22Rv1 (cell line): Measurements from ENCODE around the gene SKOR1.

Experiments
- H3K27ac ChIP-seq: fragments of 450-650 bp; 2 replicates; pipeline ENCODE4 v1.5.1; 2017
- CTCF ChIP-seq: fragments of 450-650 bp; IDR thresholded peaks from 2 replicates; pipeline ENCODE4 v1.5.1; 2017; ENCODE audit warnings: mild to moderate bottlenecking
- ZFX ChIP-seq: fragments of 450-650 bp; IDR thresholded peaks from 2 replicates; pipeline ENCODE4 v1.6.1; 2017; ENCODE audit warnings: antibody characterized with exemption, borderline replicate concordance

SKOR1 gene

GRCh38 chr15:67829647-67830504 lies 4.6 kb downstream of the SKOR1 start:
- TF ChIP-seq ZFX (no peak), CTCF (no peak)
- no peak overlapping the region for H3K27ac ChIP-seq

- H3K27ac ChIP-seq: no peak overlapping the region
These were observed 6.1 kb downstream of the SKOR1 start for GRCh38 chr15:67831363-67831762.

GRCh38 chr15:67832031-67832551 lies 6.8 kb downstream of the SKOR1 start:
- TF ChIP-seq ZFX (no peak), CTCF (peak; percentile 44)
- no peak overlapping the region for H3K27ac ChIP-seq

More at GRCh38 chr15:67831363-67831762, 6.1 kb downstream of the SKOR1 start:
- no peak for TF ChIP-seq CTCF
- no peak for TF ChIP-seq ZFX

GRCh38 chr15:67832897-67833709 lies 7.8 kb downstream of the SKOR1 start:
- TF ChIP-seq ZFX (no peak), CTCF (no peak)
- H3K27ac ChIP-seq: no peak overlapping the region

GRCh38 chr15:67833710-67834511 lies 8.6 kb downstream of the SKOR1 start:
- no peak overlapping the region for H3K27ac ChIP-seq
- TF ChIP-seq ZFX (no peak), CTCF (peak; percentile 75)

- H3K27ac ChIP-seq: no peak overlapping the region
- no peak for TF ChIP-seq CTCF
- TF ChIP-seq ZFX: no peak
These were observed 9.4 kb downstream of the SKOR1 start for GRCh38 chr15:67834581-67835296.
